Caco-2 (cell line): ENCODE data around the gene CCND2. TPM values are rescaled to one million over a fixed set of nuclear protein-coding genes. Genes with fewer than 3 reads are reported as not detected.

Source experiments
- BruUV-seq: library from RNA; stranded (reverse); fragments of 400-500 nt; replicated peaks from 2 replicates; lab custom pipeline; 2021; lab: Mats Ljungman, UMichigan
- CTCF ChIA-PET: fragments of 300-600 bp; sonication (Branson Sonifier 250); formaldehyde crosslinking; loops from one replicate; lab custom pipeline; 2022; ENCODE audit warnings: antibody characterized with exemption; lab: Charles Lee
- POLR2A ChIA-PET: fragments of 300-600 bp; sonication (Branson Sonifier 250); formaldehyde crosslinking; loops from one replicate; lab custom pipeline; 2022; ENCODE audit warnings: antibody characterized with exemption; lab: Charles Lee
- DNase-seq, 2 experiments: peaks; one replicate each; pipeline versions ENCODE4 v3.0.0 to v3.0.0-alpha.2; 2020 to 2022
- H3K27me3 ChIP-seq: replicated peaks from 2 replicates; pipeline ENCODE4 v1.6.0; 2011; ENCODE audit warnings: low read length; ENCODE audit not compliant: control insufficient read depth, insufficient read depth
- H3K36me3 ChIP-seq: 2 replicates; pipeline ENCODE4 v1.5.1; 2011; ENCODE audit warnings: low read length; ENCODE audit not compliant: control insufficient read depth, insufficient read depth
- H3K4me1 ChIP-seq: fragments of 250-450 bp; sonication (Bioruptor Pico); 2 replicates; pipeline ENCODE4 v1.5.1; 2020; ENCODE audit warnings: mild to moderate bottlenecking
- H3K4me3 ChIP-seq: 2 replicates; pipeline ENCODE4 v1.5.1; 2011; ENCODE audit warnings: low read depth, mild to moderate bottlenecking, control low read depth, low read length
- H3K9me3 ChIP-seq: fragments of 250-450 bp; sonication (Bioruptor Pico); 2 replicates; pipeline ENCODE4 v1.5.1; 2020; ENCODE audit warnings: mild to moderate bottlenecking, moderate library complexity
- H3K27ac Mint-ChIP-seq: one replicate; pipeline ENCODE4 v1.8.0; 2022; ENCODE audit warnings: mixed read lengths; ENCODE audit not compliant: unreplicated experiment
- H3K27me3 Mint-ChIP-seq: one replicate; pipeline ENCODE4 v1.8.0; 2022; ENCODE audit warnings: mixed read lengths; ENCODE audit not compliant: insufficient read depth, unreplicated experiment
- H3K36me3 Mint-ChIP-seq: one replicate; pipeline ENCODE4 v1.8.0; 2022; ENCODE audit warnings: mild to moderate bottlenecking, mixed read lengths; ENCODE audit not compliant: insufficient read depth, unreplicated experiment
- H3K4me1 Mint-ChIP-seq: one replicate; pipeline ENCODE4 v1.8.0; 2022; ENCODE audit warnings: low read depth, mixed read lengths; ENCODE audit not compliant: unreplicated experiment
- H3K4me3 Mint-ChIP-seq: one replicate; pipeline ENCODE4 v1.8.0; 2022; ENCODE audit warnings: mild to moderate bottlenecking, moderate library complexity, mixed read lengths; ENCODE audit not compliant: unreplicated experiment
- H3K9me3 Mint-ChIP-seq: one replicate; pipeline ENCODE4 v1.8.0; 2022; ENCODE audit warnings: mixed read lengths; ENCODE audit not compliant: unreplicated experiment
- intact Hi-C: fragments of 100-400 bp; cut with micrococcal nuclease; formaldehyde crosslinking; loops from one replicate; pipeline ENCODE4 v1.10.0; 2022; ENCODE audit not compliant: unreplicated experiment
- total RNA-seq: library from RNA; stranded (reverse); gene quantifications from 2 replicates; pipeline ENCODE4 v1.2.3, GENCODE V29; 2022
- TF ChIP-seq, protein P1 (sequence below), 2 experiments: fragments of 200-600 bp in 1 of 2; IDR thresholded peaks; 1 replicate in 1 of 2; 2 replicates in 1 of 2; pipeline versions ENCODE4 v1.5.1 to v1.8.0; 2011 to 2022; ENCODE audit warnings: antibody characterized with exemption in 1 of 2, control low read depth in 1 of 2, inconsistent platforms in 1 of 2, low read depth in 1 of 2, low read length in 1 of 2, mild to moderate bottlenecking in 1 of 2, moderate library complexity in 1 of 2; ENCODE audit not compliant: insufficient read depth in 1 of 2, severe bottlenecking in 1 of 2, unreplicated experiment in 1 of 2

The CCND2 gene
- total RNA-seq, 1 experiment from 2014 or later, result 145 TPM

DNA sequence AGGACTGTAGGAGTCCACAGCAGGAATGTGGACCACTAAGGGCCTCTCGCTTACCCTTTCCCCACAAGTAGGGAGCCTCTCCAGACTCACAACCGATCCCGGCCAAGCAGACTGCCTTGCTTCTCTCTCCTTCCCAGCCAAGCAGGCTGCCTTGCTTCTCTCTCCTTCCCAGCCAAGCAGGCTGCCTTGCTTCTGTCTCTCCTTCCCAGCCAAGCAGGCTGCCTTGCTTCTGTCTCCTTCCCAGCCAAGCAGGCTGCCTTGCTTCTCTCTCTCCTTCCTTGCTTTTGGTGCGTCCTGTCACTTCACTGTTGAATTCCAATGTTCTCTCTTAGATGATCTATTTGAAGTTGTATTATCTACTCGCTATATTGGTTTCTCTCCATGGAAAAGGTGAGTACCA is 32.6 kb upstream of the CCND2 start:
- Histone ChIP-seq H3K36me3 (no peaks in the 10 kb centered on the region), H3K4me1 (no peaks in the 10 kb centered on the region), H3K27me3 (no peaks in the 10 kb centered on the region), H3K9me3 (peaks cover 9% of the 10 kb centered on the region; the same call in 1 of the 2 replicates), H3K4me3 (no peak overlapping the region)
- Mint-ChIP-seq H3K4me3 (no peak overlapping the region), H3K27ac (no peak overlapping the region), H3K4me1 (no peaks in the 10 kb centered on the region), H3K36me3 (no peaks in the 10 kb centered on the region), H3K9me3 (peaks cover 30% of the 10 kb centered on the region), H3K27me3 (peaks cover 38% of the 10 kb centered on the region)
- ChIA-PET POLR2A (no interaction called here), CTCF (no interaction called here)
- DNase-seq, result no peak
- TF ChIP-seq, protein P1, sequence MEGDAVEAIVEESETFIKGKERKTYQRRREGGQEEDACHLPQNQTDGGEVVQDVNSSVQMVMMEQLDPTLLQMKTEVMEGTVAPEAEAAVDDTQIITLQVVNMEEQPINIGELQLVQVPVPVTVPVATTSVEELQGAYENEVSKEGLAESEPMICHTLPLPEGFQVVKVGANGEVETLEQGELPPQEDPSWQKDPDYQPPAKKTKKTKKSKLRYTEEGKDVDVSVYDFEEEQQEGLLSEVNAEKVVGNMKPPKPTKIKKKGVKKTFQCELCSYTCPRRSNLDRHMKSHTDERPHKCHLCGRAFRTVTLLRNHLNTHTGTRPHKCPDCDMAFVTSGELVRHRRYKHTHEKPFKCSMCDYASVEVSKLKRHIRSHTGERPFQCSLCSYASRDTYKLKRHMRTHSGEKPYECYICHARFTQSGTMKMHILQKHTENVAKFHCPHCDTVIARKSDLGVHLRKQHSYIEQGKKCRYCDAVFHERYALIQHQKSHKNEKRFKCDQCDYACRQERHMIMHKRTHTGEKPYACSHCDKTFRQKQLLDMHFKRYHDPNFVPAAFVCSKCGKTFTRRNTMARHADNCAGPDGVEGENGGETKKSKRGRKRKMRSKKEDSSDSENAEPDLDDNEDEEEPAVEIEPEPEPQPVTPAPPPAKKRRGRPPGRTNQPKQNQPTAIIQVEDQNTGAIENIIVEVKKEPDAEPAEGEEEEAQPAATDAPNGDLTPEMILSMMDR (IDR thresholded peaks at IDR 0.05; ENCODE audit: insufficient read depth in 1 of 2, low read depth in 1 of 2, low read length in 1 of 2, severe bottlenecking in 1 of 2, unreplicated experiment in 1 of 2), result no peak
- BruUV-seq, result no TSS peak
- intact Hi-C loops, result no loop called here

DNA sequence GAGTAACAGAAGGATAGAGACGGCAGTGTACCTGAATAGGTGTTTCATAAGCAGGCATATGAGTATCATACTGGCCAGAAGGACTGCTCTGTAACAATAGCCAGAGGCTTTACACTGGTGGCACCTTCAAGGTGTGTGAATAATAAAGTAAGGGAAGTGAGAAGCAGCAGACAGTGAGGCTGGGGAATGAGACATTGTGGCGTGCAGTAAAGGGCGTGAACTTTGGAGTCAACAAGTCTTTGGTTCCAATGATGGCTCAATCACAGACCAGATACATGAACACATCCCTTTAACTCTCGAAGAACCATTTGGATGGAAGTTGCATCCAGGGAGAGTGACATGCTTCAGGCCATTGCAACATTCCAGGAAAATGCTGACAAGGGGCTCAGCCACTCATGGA is 32.0 kb upstream of the CCND2 start:
- peaks cover 38% of the 10 kb centered on the region for H3K27me3 Mint-ChIP-seq
- H3K9me3 Mint-ChIP-seq, result peaks cover 30% of the 10 kb centered on the region
- no peak overlapping the region for H3K4me3 Mint-ChIP-seq
- no peak overlapping the region for H3K4me3 ChIP-seq
- no peaks in the 10 kb centered on the region for H3K36me3 Mint-ChIP-seq
- intact Hi-C loops, result no loop called here
- H3K36me3 ChIP-seq, result no peaks in the 10 kb centered on the region
- H3K27ac Mint-ChIP-seq, result no peak overlapping the region
- no peak for DNase-seq
- BruUV-seq, result no TSS peak
- no peaks in the 10 kb centered on the region for H3K4me1 Mint-ChIP-seq
- ChIA-PET POLR2A (no interaction called here), CTCF (no interaction called here)
- peaks cover 9% of the 10 kb centered on the region; the same call in 1 of the 2 replicates for H3K9me3 ChIP-seq
- H3K27me3 ChIP-seq, result no peaks in the 10 kb centered on the region
- TF ChIP-seq, protein P1 (IDR thresholded peaks at IDR 0.05; ENCODE audit: insufficient read depth in 1 of 2, low read depth in 1 of 2, low read length in 1 of 2, severe bottlenecking in 1 of 2, unreplicated experiment in 1 of 2), result no peak
- H3K4me1 ChIP-seq, result no peaks in the 10 kb centered on the region

DNA sequence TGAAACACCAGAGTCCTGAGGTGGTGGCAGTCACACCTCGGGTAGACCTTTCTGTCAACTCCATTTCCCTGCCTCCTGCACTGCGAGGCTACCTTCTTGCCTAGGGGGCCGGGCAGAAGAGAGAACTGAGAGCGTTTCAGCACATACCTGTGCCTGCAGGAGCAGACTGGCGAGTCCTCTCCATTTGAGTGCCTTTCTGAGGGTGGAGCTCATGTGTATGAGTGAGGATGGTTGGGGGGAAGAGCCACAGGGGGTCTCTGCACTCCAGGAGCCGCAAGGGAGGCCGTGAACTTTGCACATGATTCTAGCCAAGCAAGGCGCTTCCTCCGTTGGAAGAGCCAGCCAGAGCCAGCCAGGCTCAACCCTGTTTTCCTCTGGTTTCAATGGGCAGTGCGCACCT is 31.0 kb upstream of the CCND2 start:
- peaks cover 29% of the 10 kb centered on the region for H3K9me3 Mint-ChIP-seq
- H3K27ac Mint-ChIP-seq, result no peak overlapping the region
- no peaks in the 10 kb centered on the region for H3K36me3 Mint-ChIP-seq
- no peak overlapping the region for H3K4me3 Mint-ChIP-seq
- H3K4me1 Mint-ChIP-seq, result no peaks in the 10 kb centered on the region
- BruUV-seq, result no TSS peak
- Histone ChIP-seq H3K9me3 (peaks cover 9% of the 10 kb centered on the region; the same call in 1 of the 2 replicates), H3K4me3 (no peak overlapping the region), H3K4me1 (no peaks in the 10 kb centered on the region), H3K27me3 (no peaks in the 10 kb centered on the region), H3K36me3 (no peaks in the 10 kb centered on the region)
- POLR2A ChIA-PET, result interaction anchor here (0.6 kb wide), 1 partner anchor 369 kb away, joined by 5 read pairs; the partner anchor contains the start of gene PARP11
- CTCF ChIA-PET, result no interaction called here
- TF ChIP-seq, protein P1 (IDR thresholded peaks at IDR 0.05; ENCODE audit: insufficient read depth in 1 of 2, low read depth in 1 of 2, low read length in 1 of 2, severe bottlenecking in 1 of 2, unreplicated experiment in 1 of 2), result no peak
- intact Hi-C loops, result no loop called here
- no peak for DNase-seq
- H3K27me3 Mint-ChIP-seq, result peaks cover 32% of the 10 kb centered on the region
